GM20000 (cell line): ENCODE data around the gene TRMO.
"Not testable (repeated sequence)": the region's sequence is repeated elsewhere in the genome, so short reads cannot be mapped to it uniquely, and the experiment has no call there.

ENCODE experiments used
- DNase-seq: peaks from one replicate; pipeline ENCODE4 v3.0.0; 2012; ENCODE audit warnings: low spot score
- CTCF ChIP-seq: IDR thresholded peaks from 2 replicates; pipeline ENCODE4 v1.5.1; 2012; ENCODE audit warnings: mild to moderate bottlenecking, control low read depth; ENCODE audit errors: extremely low read depth, missing control alignments

The TRMO gene

GRCh38 chr9:97962136-97962535, 39.8 kb upstream of the TRMO start:
- no peak for TF ChIP-seq CTCF
- DNase-seq, result no peak

GRCh38 chr9:97961361-97961760, 39.1 kb upstream of the TRMO start:
- DNase-seq, result no peak
- TF ChIP-seq CTCF, result no peak

- DNase-seq, result not testable (repeated sequence)
These were observed 38.5 kb upstream of the TRMO start for GRCh38 chr9:97960678-97961328.

GRCh38 chr9:97959585-97959984, 37.3 kb upstream of the TRMO start:
- no peak for TF ChIP-seq CTCF

GRCh38 chr9:97958812-97959511, 36.7 kb upstream of the TRMO start:
- no peak for DNase-seq
- TF ChIP-seq CTCF, result no peak

More at GRCh38 chr9:97959585-97959984, 37.3 kb upstream of the TRMO start:
- DNase-seq, result no peak

GRCh38 chr9:97956331-97956730, 34.0 kb upstream of the TRMO start:
- no peak for DNase-seq
- no peak for TF ChIP-seq CTCF

- peak; percentile 39 for TF ChIP-seq CTCF
- peak; percentile 63 for DNase-seq
These were observed 32.3 kb upstream of the TRMO start for GRCh38 chr9:97954550-97954989.

GRCh38 chr9:97950873-97951272, 28.6 kb upstream of the TRMO start:
- not testable (repeated sequence) for DNase-seq

- not testable (repeated sequence) for DNase-seq
These were observed 24.8 kb upstream of the TRMO start for GRCh38 chr9:97947094-97947493.

- not testable (repeated sequence) for DNase-seq
These were observed 23.2 kb upstream of the TRMO start for GRCh38 chr9:97945470-97945869.
